Right ventricle myocardium superior (tissue), 1 donor: ENCODE measurements around the gene ADCY9. TPM values are rescaled to one million over a fixed set of nuclear protein-coding genes. Genes with fewer than 3 reads are reported as not detected.
A peak's percentile ranks its signal among the peaks of the same experiment; 100 is the strongest.

Experiments
- ATAC-seq: fragments of 200-7000 bp; cut with Tn5 transposase; one replicate; pipeline ENCODE4 v1.9.1; 2020; ENCODE audit warnings: mild to moderate bottlenecking; ENCODE audit not compliant: poor library complexity
- DNase-seq: peaks from one replicate; pipeline ENCODE4 v3.0.0-alpha.2; 2020
- intact Hi-C: fragments of 100-400 bp; cut with DNase I; formaldehyde crosslinking; loops from one replicate; pipeline ENCODE4 v1.11.2; 2022
- total RNA-seq: library from RNA; stranded (reverse); fragmentation: NEBNext Ultra II Directional; extraction: Animal tissue kit (Norgen Biotek cat#: 25700); gene quantifications from one replicate; pipeline ENCODE4 v1.2.1, GENCODE V29; 2021
- donor health status: DM: no; HTN: yes; CAD: no; lungs with severe emphysema.

ADCY9 gene
- total RNA-seq, 1 donor from 2014 or later, result 44.8 TPM

GRCh38 chr16:4101421-4102219 is 14.6 kb downstream of the ADCY9 start:
- ATAC-seq, result peak; percentile 87
- intact Hi-C loops, result no loop called here
- DNase-seq, result no peak

GRCh38 chr16:4098501-4098900 is 17.7 kb downstream of the ADCY9 start:
- intact Hi-C loops, result no loop called here
- ATAC-seq (no peak), DNase-seq (no peak)

- intact Hi-C loops, result no loop called here
- DNase-seq (no peak), ATAC-seq (no peak)
Measured at GRCh38 chr16:4097826-4098240, 18.4 kb downstream of the ADCY9 start.

- ATAC-seq, result no peak
- DNase-seq, result no peak
- intact Hi-C loops, result no loop called here
Measured at GRCh38 chr16:4096509-4096908, 19.7 kb downstream of the ADCY9 start.

- no peak for DNase-seq
- intact Hi-C loops, result no loop called here
- peak; percentile 12 for ATAC-seq
Measured at GRCh38 chr16:4094127-4094773, 22.0 kb downstream of the ADCY9 start.

GRCh38 chr16:4093495-4094126 is 22.6 kb downstream of the ADCY9 start:
- intact Hi-C loops, result no loop called here
- DNase-seq, result peak; percentile 70
- ATAC-seq, result peak; percentile 71

- intact Hi-C loops, result no loop called here
- DNase-seq (no peak), ATAC-seq (no peak)
Measured at GRCh38 chr16:4092547-4093265, 23.5 kb downstream of the ADCY9 start.

GRCh38 chr16:4091240-4092012 is 24.8 kb downstream of the ADCY9 start:
- no peak for DNase-seq
- no peak for ATAC-seq
- intact Hi-C loops, result no loop called here

- ATAC-seq (peak; percentile 80), DNase-seq (peak; percentile 75)
- intact Hi-C loops, result no loop called here
Measured at GRCh38 chr16:4090351-4090851, 25.8 kb downstream of the ADCY9 start.

GRCh38 chr16:4089811-4090301 is 26.4 kb downstream of the ADCY9 start:
- no peak for DNase-seq
- intact Hi-C loops, result no loop called here
- peak; percentile 14 for ATAC-seq

- intact Hi-C loops, result no loop called here
- ATAC-seq, result peak; percentile 3
- DNase-seq, result no peak
Measured at GRCh38 chr16:4089251-4089810, 26.9 kb downstream of the ADCY9 start.

- ATAC-seq (no peak), DNase-seq (no peak)
- intact Hi-C loops, result no loop called here
Measured at GRCh38 chr16:4087990-4088577, 28.2 kb downstream of the ADCY9 start.

GRCh38 chr16:4087099-4087885 is 28.9 kb downstream of the ADCY9 start:
- ATAC-seq, result no peak
- intact Hi-C loops, result no loop called here
- no peak for DNase-seq

- DNase-seq (peak; percentile 76), ATAC-seq (peak; percentile 66)
- intact Hi-C loops, result no loop called here
Measured at GRCh38 chr16:4086153-4086552, 30.1 kb downstream of the ADCY9 start.

- no peak for DNase-seq
- ATAC-seq, result no peak
- intact Hi-C loops, result no loop called here
Measured at GRCh38 chr16:4085405-4085970, 30.8 kb downstream of the ADCY9 start.

GRCh38 chr16:4083347-4083870 is 32.8 kb downstream of the ADCY9 start:
- DNase-seq (no peak), ATAC-seq (no peak)
- intact Hi-C loops, result no loop called here
